HG02970 (cell line): ENCODE measurements around the gene ATP9A.
"Not testable (repeated sequence)": the region's sequence is repeated elsewhere in the genome, so short reads cannot be mapped to it uniquely, and the experiment has no call there.

ENCODE experiments used
- ATAC-seq: cut with Tn5 transposase; IDR thresholded peaks from one replicate; pipeline ENCODE4 v1.9.1; 2021; ENCODE audit warnings: mild to moderate bottlenecking, moderate library complexity, moderate number of reproducible peaks; ENCODE audit not compliant: unreplicated experiment, low FRiP score

ATP9A gene

GRCh38 chr20:51756653-51757052 lies 11.5 kb downstream of the ATP9A start:
- ATAC-seq: no peak

GRCh38 chr20:51753220-51753619 lies 15.0 kb downstream of the ATP9A start:
- ATAC-seq: not testable (repeated sequence)

GRCh38 chr20:51752343-51752951 lies 15.7 kb downstream of the ATP9A start:
- no peak for ATAC-seq

- no peak for ATAC-seq
Measured at GRCh38 chr20:51750770-51751388, 17.3 kb downstream of the ATP9A start.

- ATAC-seq: no peak
Measured at GRCh38 chr20:51750037-51750769, 18.0 kb downstream of the ATP9A start.

- ATAC-seq: no peak
Measured at GRCh38 chr20:51749674-51750036, 18.5 kb downstream of the ATP9A start.

GRCh38 chr20:51747182-51747911 lies 20.8 kb downstream of the ATP9A start:
- no peak for ATAC-seq

GRCh38 chr20:51745804-51746203 lies 22.4 kb downstream of the ATP9A start:
- ATAC-seq: no peak

GRCh38 chr20:51740838-51741237 lies 27.4 kb downstream of the ATP9A start:
- ATAC-seq: no peak

GRCh38 chr20:51740308-51740707 lies 27.9 kb downstream of the ATP9A start:
- ATAC-seq: not testable (repeated sequence)

- ATAC-seq: no peak
Measured at GRCh38 chr20:51739722-51740249, 28.4 kb downstream of the ATP9A start.

GRCh38 chr20:51738877-51739447 lies 29.2 kb downstream of the ATP9A start:
- no peak for ATAC-seq

- ATAC-seq: not testable (repeated sequence)
Measured at GRCh38 chr20:51738261-51738660, 29.9 kb downstream of the ATP9A start.

- no peak for ATAC-seq
Measured at GRCh38 chr20:51736947-51737346, 31.2 kb downstream of the ATP9A start.

GRCh38 chr20:51735728-51736600 lies 32.2 kb downstream of the ATP9A start:
- no peak for ATAC-seq

- ATAC-seq: no peak
Measured at GRCh38 chr20:51734876-51735720, 33.1 kb downstream of the ATP9A start.

GRCh38 chr20:51733070-51733469 lies 35.1 kb downstream of the ATP9A start:
- no peak for ATAC-seq

GRCh38 chr20:51732096-51732791 lies 35.9 kb downstream of the ATP9A start:
- no peak for ATAC-seq
